ENCODE results near the gene FOXL3. TPM values are rescaled to one million over a fixed set of nuclear protein-coding genes. Genes with fewer than 3 reads are reported as not detected.

The FOXL3 gene
- total RNA-seq, 1 experiment from 2014 or later, result not detected

DNA sequence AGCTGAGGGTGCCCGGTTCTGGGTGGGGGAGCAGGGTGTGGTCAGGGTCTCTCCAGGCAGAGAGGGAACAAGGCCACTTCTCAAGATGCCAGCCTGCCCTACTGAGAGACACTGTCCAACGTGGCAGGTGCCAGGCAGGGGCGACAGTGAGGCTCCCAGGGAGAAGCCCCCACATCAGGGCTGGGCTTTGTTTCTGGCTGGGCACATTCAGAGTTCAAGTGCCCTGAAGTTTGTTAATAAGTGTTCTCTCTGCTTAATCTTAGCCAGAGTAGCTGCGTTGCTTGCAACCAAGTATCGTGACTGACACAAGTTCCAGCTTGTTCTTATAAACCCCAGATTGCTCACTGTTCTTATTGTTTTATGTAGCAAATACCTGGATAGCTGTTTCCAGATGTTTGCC, 21.8 kb downstream of the FOXL3 start:
- Histone ChIP-seq H3K23ac (ENCODE audit: insufficient read length, low read depth, low read length) (no peak overlapping the region), H2BK12ac (ENCODE audit: insufficient read length, low read depth, low read length) (no peak overlapping the region), H3K79me1 (ENCODE audit: insufficient read depth, low read depth, low read length, poor library complexity, severe bottlenecking) (no peaks in the 10 kb centered on the region), H4K8ac (replicated peaks; ENCODE audit: insufficient read length, low read depth, low read length) (no peak overlapping the region), H3K27me3 (ENCODE audit: insufficient read depth, low read length) (no peaks in the 10 kb centered on the region), H3K4ac (ENCODE audit: low read depth, low read length) (no peak overlapping the region), H3K56ac (ENCODE audit: insufficient read length, low read depth, low read length) (no peak overlapping the region), H4K20me1 (ENCODE audit: control insufficient read depth, insufficient read depth, insufficient read length) (no peaks in the 10 kb centered on the region), H3T11ph (ENCODE audit: low read length) (no peak overlapping the region), H2BK120ac (ENCODE audit: low read depth, low read length, poor library complexity, severe bottlenecking) (no peak overlapping the region), H3K9me3 (ENCODE audit: control insufficient read depth, low read depth, low read length) (no peaks in the 10 kb centered on the region), H4K91ac (ENCODE audit: insufficient read length, low read depth, low read length) (no peak overlapping the region), H3K23me2 (ENCODE audit: insufficient read length, low read depth, low read length, poor library complexity, severe bottlenecking) (no peaks in the 10 kb centered on the region), H3K9ac (ENCODE audit: extremely low read depth, insufficient read length, low read length) (no peak overlapping the region), H4K5ac (ENCODE audit: insufficient read length, low read depth, low read length) (no peak overlapping the region), H2BK5ac (ENCODE audit: insufficient read length, low read length) (no peak overlapping the region), H3K27ac (ENCODE audit: insufficient read length, low read depth, low read length) (no peak overlapping the region), H2AK5ac (ENCODE audit: insufficient read length, low read length) (no peak overlapping the region), H3K14ac (ENCODE audit: insufficient read depth, low read length) (no peak overlapping the region), H3K4me2 (ENCODE audit: insufficient read depth, insufficient read length, low read length) (no peak overlapping the region), H2AFZ (ENCODE audit: low read length) (no peak overlapping the region), H3K4me1 (ENCODE audit: insufficient read depth, low read length) (no peaks in the 10 kb centered on the region), H3K79me2 (ENCODE audit: insufficient read depth, low read length) (no peaks in the 10 kb centered on the region), H3K18ac (ENCODE audit: insufficient read length, low read depth, low read length) (no peak overlapping the region), H2BK15ac (ENCODE audit: low read depth, low read length) (no peak overlapping the region), H2BK20ac (ENCODE audit: low read depth, low read length, poor library complexity, severe bottlenecking) (no peak overlapping the region)
- TF ChIP-seq, protein P1, sequence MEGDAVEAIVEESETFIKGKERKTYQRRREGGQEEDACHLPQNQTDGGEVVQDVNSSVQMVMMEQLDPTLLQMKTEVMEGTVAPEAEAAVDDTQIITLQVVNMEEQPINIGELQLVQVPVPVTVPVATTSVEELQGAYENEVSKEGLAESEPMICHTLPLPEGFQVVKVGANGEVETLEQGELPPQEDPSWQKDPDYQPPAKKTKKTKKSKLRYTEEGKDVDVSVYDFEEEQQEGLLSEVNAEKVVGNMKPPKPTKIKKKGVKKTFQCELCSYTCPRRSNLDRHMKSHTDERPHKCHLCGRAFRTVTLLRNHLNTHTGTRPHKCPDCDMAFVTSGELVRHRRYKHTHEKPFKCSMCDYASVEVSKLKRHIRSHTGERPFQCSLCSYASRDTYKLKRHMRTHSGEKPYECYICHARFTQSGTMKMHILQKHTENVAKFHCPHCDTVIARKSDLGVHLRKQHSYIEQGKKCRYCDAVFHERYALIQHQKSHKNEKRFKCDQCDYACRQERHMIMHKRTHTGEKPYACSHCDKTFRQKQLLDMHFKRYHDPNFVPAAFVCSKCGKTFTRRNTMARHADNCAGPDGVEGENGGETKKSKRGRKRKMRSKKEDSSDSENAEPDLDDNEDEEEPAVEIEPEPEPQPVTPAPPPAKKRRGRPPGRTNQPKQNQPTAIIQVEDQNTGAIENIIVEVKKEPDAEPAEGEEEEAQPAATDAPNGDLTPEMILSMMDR (conservative IDR thresholded peaks at IDR 0.05), result no peak
- DNase-seq, result no peak
- WGBS (ENCODE audit: extremely low coverage, insufficient read length, low lambda C conversion rate), result no CpG with 5 or more reads among the region's 5 CpGs
- H3K9me3 Mint-ChIP-seq, result peaks cover 29 to 35% of the 10 kb centered on the region in 2 experiments
- H3K27me3 Mint-ChIP-seq (ENCODE audit: low read depth), result peaks cover 26% of the 10 kb centered on the region
- no peak overlapping the region for H3K4me3 Mint-ChIP-seq
- peaks cover 0 to 6% of the 10 kb centered on the region in 2 experiments; a peak in 2 of 4 replicates for H3K4me1 Mint-ChIP-seq
- no peak overlapping the region for H3K27ac Mint-ChIP-seq
- H3K36me3 Mint-ChIP-seq (ENCODE audit: insufficient read depth in 1 of 3, low read depth in 3 of 3), result peaks cover 0 to 7% (median 2%) of the 10 kb centered on the region in 3 experiments; a peak in 4 of 7 replicates
